Endothelial cell of umbilical vein (primary cell): ENCODE data around the gene RIOK2. TPM values are rescaled to one million over a fixed set of nuclear protein-coding genes. Genes with fewer than 3 reads are reported as not detected.

Experiments used
- BruUV-seq: library from RNA; stranded (reverse); fragments of 400-500 nt; replicated peaks from 2 replicates; lab custom pipeline; 2021; lab: Mats Ljungman, UMichigan
- CTCF ChIA-PET: fragments of 300-600, 350-600 bp; sonication (Branson Sonifier 250); formaldehyde crosslinking; loops from one replicate; lab custom pipeline; 2021; ENCODE audit warnings: antibody characterized with exemption, inconsistent platforms; lab: Charles Lee
- POLR2A ChIA-PET: fragments of 300-600, 350-600 bp; sonication (Branson Sonifier 250); formaldehyde crosslinking; loops from one replicate; lab custom pipeline; 2021; ENCODE audit warnings: antibody characterized with exemption, inconsistent platforms; lab: Charles Lee
- DNase-seq: peaks from one replicate; pipeline ENCODE4 v3.0.0-alpha.2; 2011; ENCODE audit warnings: low read depth, low spot score
- FAIRE-seq: peaks from 2 replicates; lab custom pipeline; 2011; peaks lifted over from hg19 to GRCh38; lab: Jason Lieb, UNC
- H2AFZ ChIP-seq: 2 replicates; pipeline ENCODE4 v1.6.0; 2012; ENCODE audit warnings: low read depth, low read length, control low read depth, inconsistent platforms
- H3K27ac ChIP-seq: 2 replicates; pipeline ENCODE4 v1.5.1; 2011; ENCODE audit warnings: low read depth, mild to moderate bottlenecking, control low read depth, low read length, moderate library complexity; ENCODE audit not compliant: insufficient read depth
- H3K27me3 ChIP-seq, 2 experiments: 2 replicates each; pipeline versions ENCODE4 v1.6.0 to v1.6.1; 2011; ENCODE audit warnings: low read length in 2 of 2, mixed read lengths in 1 of 2; ENCODE audit not compliant: control insufficient read depth in 2 of 2, insufficient read depth in 2 of 2
- H3K36me3 ChIP-seq, 2 experiments: 2 replicates in 1 of 2; 3 replicates in 1 of 2; pipeline ENCODE4 v1.5.1; 2011; ENCODE audit warnings: low read length in 2 of 2, mild to moderate bottlenecking in 1 of 2, moderate library complexity in 1 of 2; ENCODE audit not compliant: control insufficient read depth in 2 of 2, insufficient read depth in 2 of 2; ENCODE audit errors: extremely low read depth in 1 of 2
- H3K4me1 ChIP-seq: 3 replicates; pipeline ENCODE4 v1.5.1; 2011; ENCODE audit warnings: mild to moderate bottlenecking, low read length; ENCODE audit not compliant: control insufficient read depth, insufficient read depth; ENCODE audit errors: extremely low read depth
- H3K4me2 ChIP-seq: 2 replicates; pipeline ENCODE4 v1.6.1; 2011; ENCODE audit warnings: low read length, control low read depth, mixed read lengths; ENCODE audit not compliant: insufficient read depth
- H3K4me3 ChIP-seq, 3 experiments: fragments of 200-600 bp in 1 of 3; sonication (generic), shearing (Covaris generic) in 1 of 3; replicated peaks in 1 of 3; 2 replicates each; pipeline ENCODE4 v1.5.1; 2011 to 2016; ENCODE audit warnings: control low read depth in 3 of 3, low read length in 3 of 3, mild to moderate bottlenecking in 2 of 3, inconsistent platforms in 1 of 3, low read depth in 1 of 3, moderate library complexity in 1 of 3; ENCODE audit not compliant: insufficient read depth in 1 of 3
- H3K79me2 ChIP-seq: 2 replicates; pipeline ENCODE4 v1.6.0; 2012; ENCODE audit warnings: low read length, inconsistent platforms; ENCODE audit not compliant: control insufficient read depth, insufficient read depth
- H3K9ac ChIP-seq: replicated peaks from 2 replicates; pipeline ENCODE3; 2011; ENCODE audit warnings: low read length, control low read depth; ENCODE audit not compliant: insufficient read depth; ENCODE audit errors: extremely low read depth
- H3K9me1 ChIP-seq: replicated peaks from 3 replicates; pipeline ENCODE4 v1.6.0; 2011; ENCODE audit warnings: mild to moderate bottlenecking, low read length; ENCODE audit not compliant: control insufficient read depth, insufficient read depth; ENCODE audit errors: extremely low read depth
- H3K9me3 ChIP-seq: replicated peaks from 2 replicates; pipeline ENCODE4 v1.5.1; 2012; ENCODE audit warnings: low read length, inconsistent platforms; ENCODE audit not compliant: control insufficient read depth, insufficient read depth
- H4K20me1 ChIP-seq: replicated peaks from 2 replicates; pipeline ENCODE3; 2011; ENCODE audit warnings: mild to moderate bottlenecking, low read length; ENCODE audit not compliant: control insufficient read depth, insufficient read depth; ENCODE audit errors: extremely low read depth
- EZH2 ChIP-seq: IDR thresholded peaks from 2 replicates; pipeline ENCODE4 v1.6.1; 2012; ENCODE audit warnings: borderline replicate concordance, low read depth, mild to moderate bottlenecking, moderate library complexity, low read length, inconsistent platforms; ENCODE audit not compliant: severe bottlenecking
- FOS ChIP-seq: IDR thresholded peaks from 2 replicates; pipeline ENCODE4 v1.6.1; 2011; ENCODE audit warnings: mild to moderate bottlenecking, low read length, moderate library complexity, borderline replicate concordance; ENCODE audit not compliant: insufficient read depth
- GATA2 ChIP-seq: IDR thresholded peaks from 2 replicates; pipeline ENCODE4 v1.7.0; 2011; ENCODE audit warnings: low read depth, mild to moderate bottlenecking, moderate library complexity, mixed read lengths, low read length; ENCODE audit not compliant: insufficient read length, insufficient read depth
- JUN ChIP-seq: IDR thresholded peaks from 2 replicates; pipeline ENCODE4 v1.6.1; 2011; ENCODE audit warnings: borderline replicate concordance, low read depth; ENCODE audit not compliant: insufficient read length, insufficient read depth
- MAX ChIP-seq: IDR thresholded peaks from 2 replicates; pipeline ENCODE4 v1.6.1; 2011; ENCODE audit not compliant: insufficient read depth, insufficient read length
- MYC ChIP-seq: IDR thresholded peaks from one replicate; pipeline ENCODE4 v1.6.1; 2011; ENCODE audit warnings: mild to moderate bottlenecking, low read depth, low read length
- POLR2A ChIP-seq: IDR thresholded peaks from 2 replicates; pipeline ENCODE4 v1.6.1; 2012; ENCODE audit warnings: low read depth, mild to moderate bottlenecking, control low read depth, low read length
- POLR2AphosphoS5 ChIP-seq: IDR thresholded peaks from 2 replicates; pipeline ENCODE4 v1.6.1; 2012; ENCODE audit warnings: low read depth, mild to moderate bottlenecking, control low read depth, low read length, moderate library complexity; ENCODE audit not compliant: insufficient read depth
- dilution Hi-C: fragments of 300-500 bp; cut with MboI; formaldehyde crosslinking; loops from one replicate; pipeline ENCODE4 v1.15.0; 2019; ENCODE audit warnings: low sequenced_read_pairs; ENCODE audit not compliant: extremely low pct_ligation_motif_present
- intact Hi-C: fragments of 100-400 bp; cut with micrococcal nuclease; formaldehyde crosslinking; loops from one replicate; pipeline ENCODE4 v1.10.0; 2022
- polyA plus RNA-seq, 4 experiments: library from polyadenylated mRNA; depleted of rRNA in 3 of 4; stranded (reverse) in 3 of 4; unstranded in 1 of 4; fragments of >200 nt; gene quantifications; 2 replicates each; pipeline versions ENCODE4 v1.2.1 to v1.2.3, GENCODE V29; 2011 to 2012; ENCODE audit warnings: missing spikeins in 1 of 4
- total RNA-seq: library from RNA; stranded (reverse); gene quantifications from 2 replicates; pipeline ENCODE4 v1.2.3, GENCODE V29; 2021
- TF ChIP-seq, protein P1 (sequence below), 2 donors: IDR thresholded peaks; 1 replicate in 1 of 2; 2 replicates in 1 of 2; pipeline ENCODE4 v1.5.1; 2011; ENCODE audit warnings: low read length in 2 of 2, mild to moderate bottlenecking in 2 of 2, moderate library complexity in 2 of 2, control low read depth in 1 of 2, inconsistent platforms in 1 of 2, low read depth in 1 of 2; ENCODE audit not compliant: insufficient read depth in 1 of 2; ENCODE audit errors: extremely low read depth in 1 of 2

Gene RIOK2
- total and polyA plus RNA-seq, 2 donors (not counting 3 experiments of a cell fraction or from before 2014, with no cell fraction given) = 3.5 to 25.4 TPM

DNA sequence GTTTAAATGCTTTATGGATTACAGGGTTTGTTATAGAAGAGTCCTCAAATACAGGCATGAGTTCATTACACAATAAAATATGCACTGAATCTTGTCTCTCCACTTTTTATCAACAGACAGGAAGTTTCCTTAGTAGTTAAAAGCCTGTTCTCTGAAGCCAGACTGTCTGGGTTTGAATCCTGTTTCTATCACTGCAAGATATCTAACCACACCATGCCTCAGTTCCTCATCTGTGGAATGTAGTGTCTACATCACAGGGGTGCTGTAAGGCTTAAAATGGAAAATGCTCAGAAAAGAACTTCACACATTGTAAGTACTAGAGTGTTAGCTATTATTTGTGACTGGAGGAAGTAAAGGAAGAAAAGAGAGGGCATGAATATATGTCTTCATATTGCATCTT, 49.9 kb downstream of the RIOK2 start:
- H3K4me3 ChIP-seq = no peak overlapping the region
- peaks cover 3% of the 10 kb centered on the region for H3K4me1 ChIP-seq
- peaks cover 0 to under 1% of the 10 kb centered on the region in 2 experiments for H3K27me3 ChIP-seq
- no peaks in the 10 kb centered on the region for H3K9me3 ChIP-seq
- FAIRE-seq = no peak
- H3K79me2 ChIP-seq = no peaks in the 10 kb centered on the region
- H3K4me2 ChIP-seq = no peak overlapping the region
- H3K9ac ChIP-seq = no peak overlapping the region
- POLR2A ChIA-PET = no interaction called here
- CTCF ChIA-PET = interaction anchor here (0.9 to 3.0 kb wide), 3 partner anchors 10 to 136 kb away, joined by 3 to 11 read pairs (median 3); partner anchors contain the start of gene LIX1
- no TSS peak for BruUV-seq
- H3K9me1 ChIP-seq = no peaks in the 10 kb centered on the region
- H3K27ac ChIP-seq = no peak overlapping the region
- no peaks in the 10 kb centered on the region for H3K36me3 ChIP-seq
- no peak overlapping the region for H2AFZ ChIP-seq
- H4K20me1 ChIP-seq = no peaks in the 10 kb centered on the region
- DNase-seq = no peak
- TF ChIP-seq GATA2 (no peak), JUN (no peak), MYC (no peak), EZH2 (no peak), FOS (no peak), POLR2AphosphoS5 (no peak), POLR2A (no peak), MAX (no peak)
- TF ChIP-seq, protein P1, sequence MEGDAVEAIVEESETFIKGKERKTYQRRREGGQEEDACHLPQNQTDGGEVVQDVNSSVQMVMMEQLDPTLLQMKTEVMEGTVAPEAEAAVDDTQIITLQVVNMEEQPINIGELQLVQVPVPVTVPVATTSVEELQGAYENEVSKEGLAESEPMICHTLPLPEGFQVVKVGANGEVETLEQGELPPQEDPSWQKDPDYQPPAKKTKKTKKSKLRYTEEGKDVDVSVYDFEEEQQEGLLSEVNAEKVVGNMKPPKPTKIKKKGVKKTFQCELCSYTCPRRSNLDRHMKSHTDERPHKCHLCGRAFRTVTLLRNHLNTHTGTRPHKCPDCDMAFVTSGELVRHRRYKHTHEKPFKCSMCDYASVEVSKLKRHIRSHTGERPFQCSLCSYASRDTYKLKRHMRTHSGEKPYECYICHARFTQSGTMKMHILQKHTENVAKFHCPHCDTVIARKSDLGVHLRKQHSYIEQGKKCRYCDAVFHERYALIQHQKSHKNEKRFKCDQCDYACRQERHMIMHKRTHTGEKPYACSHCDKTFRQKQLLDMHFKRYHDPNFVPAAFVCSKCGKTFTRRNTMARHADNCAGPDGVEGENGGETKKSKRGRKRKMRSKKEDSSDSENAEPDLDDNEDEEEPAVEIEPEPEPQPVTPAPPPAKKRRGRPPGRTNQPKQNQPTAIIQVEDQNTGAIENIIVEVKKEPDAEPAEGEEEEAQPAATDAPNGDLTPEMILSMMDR (IDR thresholded peaks at IDR 0.05; ENCODE audit: extremely low read depth in 1 of 2, insufficient read depth in 1 of 2, low read depth in 1 of 2, low read length in 2 of 2) = no peak
- dilution Hi-C loops (no loop called here), intact Hi-C loops (no loop called here)
